Fibroblast of pulmonary artery (primary cell): Measurements from ENCODE around the gene CACNG3.

ENCODE experiments used
- DNase-seq: peaks from one replicate; pipeline ENCODE4 v3.0.0-alpha.2; 2010; ENCODE audit warnings: low read depth
- H3K4me3 ChIP-seq: replicated peaks from 2 replicates; pipeline ENCODE4 v1.5.1; 2011; ENCODE audit warnings: low read depth, mild to moderate bottlenecking, control low read depth, low read length, moderate library complexity
- CTCF ChIP-seq: IDR thresholded peaks from 2 replicates; pipeline ENCODE4 v1.5.1; 2011; ENCODE audit warnings: mild to moderate bottlenecking, control low read depth, low read length, inconsistent platforms; ENCODE audit errors: missing control alignments

The CACNG3 gene

GRCh38 chr16:24272379-24272778 is 16.2 kb downstream of the CACNG3 start:
- no peak overlapping the region for H3K4me3 ChIP-seq
- TF ChIP-seq CTCF, result no peak
- no peak for DNase-seq

- no peak overlapping the region for H3K4me3 ChIP-seq
- no peak for DNase-seq
- TF ChIP-seq CTCF, result no peak
These were observed 17.5 kb downstream of the CACNG3 start for GRCh38 chr16:24273508-24274182.

- H3K4me3 ChIP-seq, result no peak overlapping the region
- DNase-seq, result no peak
- TF ChIP-seq CTCF, result no peak
These were observed 19.3 kb downstream of the CACNG3 start for GRCh38 chr16:24275413-24275812.

GRCh38 chr16:24279982-24280515 is 23.9 kb downstream of the CACNG3 start:
- no peak overlapping the region for H3K4me3 ChIP-seq
- no peak for DNase-seq
- no peak for TF ChIP-seq CTCF

GRCh38 chr16:24281466-24281865 is 25.3 kb downstream of the CACNG3 start:
- DNase-seq, result no peak
- TF ChIP-seq CTCF, result no peak
- H3K4me3 ChIP-seq, result no peak overlapping the region

GRCh38 chr16:24282141-24282540 is 26.0 kb downstream of the CACNG3 start:
- no peak overlapping the region for H3K4me3 ChIP-seq
- no peak for TF ChIP-seq CTCF
- DNase-seq, result no peak
